ENCODE measurements around the gene OR1G1.
"Not testable (repeated sequence)": the region's sequence is repeated elsewhere in the genome, so short reads cannot be mapped to it uniquely, and the experiment has no call there.

The OR1G1 gene

DNA sequence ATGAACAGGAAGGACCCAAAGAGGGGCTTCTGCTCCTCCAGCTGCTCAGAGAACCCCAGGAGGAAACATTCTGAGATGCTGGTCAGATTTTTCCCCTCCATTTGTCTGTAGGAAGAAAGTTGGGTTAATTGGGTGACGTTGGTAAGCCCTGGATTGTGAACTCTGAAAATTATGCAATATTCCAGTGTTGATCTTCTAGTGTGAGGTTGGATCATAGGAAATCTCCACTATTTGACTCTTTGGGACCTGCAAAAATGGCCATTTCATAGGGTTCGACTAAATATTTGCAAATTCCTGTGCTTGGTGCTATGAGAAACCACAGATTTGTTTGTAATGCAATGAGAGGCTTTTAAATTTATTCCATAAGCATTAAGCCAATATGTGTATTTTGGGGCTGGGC, at the start of gene OR1G1:
OR1G1 (minus strand) TSS at position 101 of the 400 bp plus-strand sequence; CDS start at position 101, 0 bp downstream.
- DNase-seq (ENCODE audit: extremely low read depth in 1 of 2, low read depth in 1 of 2): no peak

DNA sequence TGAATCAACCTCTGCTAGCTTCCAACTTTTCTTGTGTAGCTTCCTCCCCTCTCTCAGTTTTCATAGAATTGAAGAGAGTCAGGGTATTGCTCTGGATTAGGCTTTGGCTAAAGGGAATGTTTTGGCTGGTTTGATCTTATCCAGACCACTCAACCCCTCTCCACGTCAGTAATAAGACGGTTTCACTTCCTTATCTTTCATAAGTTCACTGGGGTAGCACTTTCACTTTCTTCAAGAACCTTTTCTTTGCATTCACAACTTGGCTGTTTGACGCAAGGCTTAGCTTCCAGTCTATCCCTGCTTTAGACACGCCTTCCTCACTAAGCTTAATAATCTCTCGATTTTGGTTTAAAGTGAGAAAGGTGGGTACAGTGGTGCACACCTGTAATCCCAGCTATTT, 40.2 kb upstream of the OR1G1 start:
- DNase-seq (ENCODE audit: extremely low read depth in 1 of 2, low read depth in 1 of 2): no peak

GRCh38 chr17:3157218-3157617, 29.9 kb upstream of the OR1G1 start:
- DNase-seq (ENCODE audit: extremely low read depth in 1 of 2, low read depth in 1 of 2): no peak

- DNase-seq (ENCODE audit: extremely low read depth in 1 of 2, low read depth in 1 of 2): not testable (repeated sequence)
These were observed 10.1 kb upstream of the OR1G1 start for GRCh38 chr17:3137494-3137893.

- DNase-seq (ENCODE audit: extremely low read depth in 1 of 2, low read depth in 1 of 2): no peak
These were observed 23.0 kb downstream of the OR1G1 start, which contains the start of gene OR1D2 for GRCh38 chr17:3104322-3104721. OR1D2 (minus strand) TSS chr17:3104422; CDS start chr17:3092996, 11,426 bp downstream.
